ENCODE measurements around the gene ZNF532.

ZNF532 gene

DNA sequence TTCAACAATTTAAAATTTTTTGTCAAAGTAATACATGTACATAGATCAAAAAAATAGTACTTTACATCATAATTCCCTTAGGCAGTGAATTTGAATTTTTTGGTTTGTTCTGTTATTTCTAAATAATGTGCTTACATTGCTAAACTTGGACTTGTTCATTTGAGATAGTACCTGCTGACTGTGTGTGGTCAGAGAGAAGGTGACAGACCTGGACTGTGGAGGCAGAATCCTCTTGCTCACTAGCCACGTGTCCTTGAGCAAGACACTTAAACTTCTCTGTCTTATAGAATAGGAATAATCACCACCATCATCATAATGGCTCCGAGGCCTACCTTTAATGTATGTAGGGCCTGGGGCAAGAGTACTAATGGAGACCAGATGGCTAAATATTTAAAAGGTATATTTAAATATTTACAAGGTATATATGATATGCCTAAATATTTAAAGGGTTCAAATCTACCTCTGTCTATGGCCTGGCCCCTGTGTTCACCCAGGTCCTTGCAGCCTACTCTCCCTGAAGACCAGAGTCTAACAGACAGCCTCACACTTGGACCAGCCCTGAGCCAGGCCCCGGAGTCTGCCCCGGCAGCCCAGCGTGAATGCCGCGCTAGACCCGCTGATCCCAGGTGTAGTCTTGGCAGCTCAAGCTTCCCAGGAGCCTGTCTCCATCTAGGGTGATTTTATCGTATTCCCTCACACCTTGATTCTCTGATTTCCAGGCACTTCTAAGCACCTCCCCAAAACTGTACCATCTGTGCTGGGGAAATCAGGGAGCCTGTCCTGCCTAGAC, 33.5 kb downstream of the ZNF532 start:
- H3K27me3 ChIP-seq (ENCODE audit: control insufficient read depth, insufficient read depth, low read length) = no peaks in the 10 kb centered on the region
- no peak overlapping the region for H3K4me3 ChIP-seq (ENCODE audit: low read length)
- H3K36me3 ChIP-seq (ENCODE audit: control insufficient read depth, insufficient read depth, low read length) = no peaks in the 10 kb centered on the region
- no peak overlapping the region for H3K9ac ChIP-seq (ENCODE audit: low read length)
- H3K4me1 ChIP-seq (ENCODE audit: control insufficient read depth, insufficient read depth, low read length) = no peaks in the 10 kb centered on the region
- H3K9me3 ChIP-seq (ENCODE audit: control insufficient read depth, low read length) = no peaks in the 10 kb centered on the region

DNA sequence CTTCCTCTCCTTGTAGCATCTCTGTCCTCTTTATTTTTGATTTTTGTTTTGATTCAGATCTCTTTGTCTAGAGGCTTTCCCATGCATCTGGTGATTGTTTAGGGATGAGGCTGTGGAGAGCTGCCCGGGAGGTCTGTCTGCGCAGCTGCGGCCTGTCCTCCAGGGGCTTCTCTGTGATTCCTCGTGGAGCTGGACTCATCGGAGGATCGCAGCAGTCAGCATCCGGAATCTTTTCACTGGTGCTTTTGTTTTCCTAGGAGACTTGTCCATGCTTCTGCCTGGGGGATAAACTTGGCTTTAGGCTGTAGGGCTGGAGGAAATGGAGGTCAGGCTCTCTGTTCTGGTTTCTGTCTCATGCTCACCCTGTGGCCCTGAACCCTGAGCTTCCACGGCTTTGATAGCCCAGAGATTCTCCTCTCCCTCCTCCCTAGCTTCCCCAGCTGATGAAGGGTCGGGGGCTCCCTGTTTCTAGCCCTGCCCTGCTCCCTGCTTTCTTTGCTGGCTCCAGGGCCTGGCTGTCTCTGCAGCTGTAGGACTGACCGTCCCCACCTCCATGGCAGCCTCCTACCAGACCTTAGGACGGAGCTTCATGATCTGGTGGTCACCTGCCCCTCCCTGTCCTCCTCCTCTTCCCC, 35.5 kb downstream of the ZNF532 start:
- H3K4me1 ChIP-seq (ENCODE audit: control insufficient read depth, insufficient read depth, low read length) = no peaks in the 10 kb centered on the region
- no peak overlapping the region for H3K9ac ChIP-seq (ENCODE audit: low read length)

DNA sequence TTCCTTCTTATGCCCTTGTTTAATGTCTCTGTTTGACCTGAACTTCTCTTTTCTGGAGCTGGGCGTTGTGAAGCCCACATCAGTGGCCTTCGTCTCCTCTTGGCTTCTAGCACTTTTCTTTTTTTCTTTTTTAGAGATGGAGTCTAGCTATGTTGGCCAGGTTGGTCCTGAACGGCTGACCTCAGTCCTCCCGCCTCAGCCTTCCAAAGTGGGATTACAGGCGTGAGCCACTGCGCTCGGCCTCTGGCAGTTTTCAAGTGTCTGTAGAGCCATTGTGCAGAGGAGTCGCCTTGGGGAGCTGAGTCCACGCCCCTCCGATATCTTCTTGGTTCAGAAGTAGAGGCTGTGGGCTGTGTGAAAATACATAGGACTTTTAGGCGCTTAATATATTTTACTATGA, 36.5 kb downstream of the ZNF532 start:
- Histone ChIP-seq H3K27me3 (ENCODE audit: control insufficient read depth, insufficient read depth, low read length) (no peaks in the 10 kb centered on the region), H3K9me3 (ENCODE audit: control insufficient read depth, low read length) (no peaks in the 10 kb centered on the region), H3K4me1 (ENCODE audit: control insufficient read depth, insufficient read depth, low read length) (no peaks in the 10 kb centered on the region), H3K4me3 (ENCODE audit: low read length) (no peak overlapping the region), H3K36me3 (ENCODE audit: control insufficient read depth, insufficient read depth, low read length) (no peaks in the 10 kb centered on the region), H3K9ac (ENCODE audit: low read length) (no peak overlapping the region)

More for the DNA sequence above, 35.5 kb downstream of the ZNF532 start:
- Histone ChIP-seq H3K4me3 (ENCODE audit: low read length) (no peak overlapping the region), H3K9me3 (ENCODE audit: control insufficient read depth, low read length) (no peaks in the 10 kb centered on the region), H3K36me3 (ENCODE audit: control insufficient read depth, insufficient read depth, low read length) (no peaks in the 10 kb centered on the region), H3K27me3 (ENCODE audit: control insufficient read depth, insufficient read depth, low read length) (no peaks in the 10 kb centered on the region)

DNA sequence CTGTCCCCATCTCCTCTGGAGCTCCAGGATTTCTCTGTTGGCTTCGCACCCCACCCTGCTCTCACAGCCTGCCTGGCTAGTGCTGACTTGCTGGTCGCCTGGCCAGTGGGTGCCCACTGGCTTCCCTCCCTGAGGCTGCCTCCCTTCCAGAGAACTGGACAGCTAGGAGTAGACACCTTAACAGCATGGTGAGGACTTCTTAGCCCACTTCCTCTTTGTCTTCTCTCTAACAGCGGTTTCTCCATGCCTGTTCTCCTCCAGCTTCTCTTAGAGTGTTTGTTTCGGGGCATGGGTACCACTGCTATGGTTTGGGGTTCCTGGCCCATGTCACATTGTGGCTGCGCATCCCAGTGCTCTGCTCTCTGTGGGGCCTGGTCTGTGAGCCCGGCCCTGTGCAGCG, 37.1 kb downstream of the ZNF532 start:
- Histone ChIP-seq H3K4me3 (ENCODE audit: low read length) (no peak overlapping the region), H3K36me3 (ENCODE audit: control insufficient read depth, insufficient read depth, low read length) (no peaks in the 10 kb centered on the region), H3K9ac (ENCODE audit: low read length) (no peak overlapping the region), H3K4me1 (ENCODE audit: control insufficient read depth, insufficient read depth, low read length) (no peaks in the 10 kb centered on the region), H3K9me3 (ENCODE audit: control insufficient read depth, low read length) (no peaks in the 10 kb centered on the region), H3K27me3 (ENCODE audit: control insufficient read depth, insufficient read depth, low read length) (no peaks in the 10 kb centered on the region)

DNA sequence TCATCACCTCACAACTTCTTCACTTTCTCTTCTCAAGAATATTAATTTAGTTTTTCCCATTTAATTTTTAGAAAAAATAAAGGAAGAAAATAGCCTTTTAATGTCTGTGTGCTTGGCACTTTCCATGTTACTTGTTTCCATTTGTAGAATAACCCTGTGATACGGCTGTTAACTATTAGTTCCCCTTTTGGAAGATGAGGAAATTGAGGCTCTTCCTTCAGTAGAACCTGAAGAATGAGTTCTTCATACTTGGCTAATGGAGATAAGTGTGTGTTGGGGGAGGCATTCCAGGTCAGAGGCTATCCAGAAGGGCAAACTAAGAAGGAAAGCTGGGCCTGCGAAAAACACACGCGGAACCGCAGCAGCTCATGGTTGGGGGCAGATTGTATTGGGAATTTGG, 38.3 kb downstream of the ZNF532 start:
- Histone ChIP-seq H3K4me3 (ENCODE audit: low read length) (no peak overlapping the region), H3K27me3 (ENCODE audit: control insufficient read depth, insufficient read depth, low read length) (no peaks in the 10 kb centered on the region), H3K9me3 (ENCODE audit: control insufficient read depth, low read length) (no peaks in the 10 kb centered on the region), H3K4me1 (ENCODE audit: control insufficient read depth, insufficient read depth, low read length) (no peaks in the 10 kb centered on the region), H3K36me3 (ENCODE audit: control insufficient read depth, insufficient read depth, low read length) (no peaks in the 10 kb centered on the region), H3K9ac (ENCODE audit: low read length) (no peak overlapping the region)

DNA sequence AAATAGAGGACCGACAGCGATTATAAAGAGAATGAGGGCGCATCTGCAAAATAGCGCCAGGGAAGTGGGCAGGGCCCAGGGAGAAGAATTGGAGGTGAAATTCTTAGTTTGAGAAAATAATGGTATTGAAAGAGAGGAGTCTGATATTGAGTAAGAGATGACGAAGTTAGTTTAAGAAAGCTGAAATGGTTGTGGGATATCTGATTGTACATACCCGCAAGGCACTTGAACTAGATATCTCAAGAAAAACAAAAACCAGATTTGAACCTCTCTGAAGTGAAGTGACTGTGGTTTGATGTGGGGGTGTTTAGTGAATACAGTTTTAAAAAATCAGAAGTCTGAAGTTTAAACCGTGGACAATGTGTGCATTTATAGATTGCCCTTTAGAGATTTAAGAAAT, 38.9 kb downstream of the ZNF532 start:
- H3K9me3 ChIP-seq (ENCODE audit: control insufficient read depth, low read length) = no peaks in the 10 kb centered on the region
- no peak overlapping the region for H3K4me3 ChIP-seq (ENCODE audit: low read length)
- no peak overlapping the region for H3K9ac ChIP-seq (ENCODE audit: low read length)
- H3K27me3 ChIP-seq (ENCODE audit: control insufficient read depth, insufficient read depth, low read length) = no peaks in the 10 kb centered on the region
- H3K36me3 ChIP-seq (ENCODE audit: control insufficient read depth, insufficient read depth, low read length) = no peaks in the 10 kb centered on the region
- no peaks in the 10 kb centered on the region for H3K4me1 ChIP-seq (ENCODE audit: control insufficient read depth, insufficient read depth, low read length)

DNA sequence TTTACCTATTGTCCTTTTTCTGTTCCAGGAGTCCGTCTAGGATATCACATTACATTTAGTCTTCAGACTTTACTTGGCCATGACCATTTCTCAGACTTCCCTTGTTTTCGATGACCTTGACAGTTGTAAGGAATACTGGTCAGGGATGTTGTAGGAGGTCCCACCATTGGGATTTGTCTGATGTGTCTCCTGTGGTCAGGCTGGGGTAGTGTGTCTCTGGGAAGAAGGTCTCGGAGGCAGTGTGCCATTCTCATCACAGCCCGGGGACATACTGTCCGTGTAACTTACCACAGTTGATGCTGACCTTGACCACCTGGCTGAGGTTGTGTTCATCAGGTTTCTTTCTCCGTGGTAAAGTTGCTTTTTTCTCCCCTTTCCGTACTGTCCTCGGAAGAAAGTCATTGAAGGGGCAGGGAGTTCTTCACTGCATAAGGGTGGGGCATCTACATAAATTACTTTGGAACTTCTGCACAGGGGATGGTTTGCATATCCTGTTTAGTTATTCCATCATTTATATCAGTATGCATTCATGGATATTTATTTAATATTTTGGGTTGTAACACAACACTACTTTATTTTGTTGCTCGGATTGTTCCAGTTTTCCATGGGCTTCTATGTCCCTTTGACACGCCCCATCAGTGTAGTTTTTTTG, 41.2 kb downstream of the ZNF532 start:
- no peak overlapping the region for H3K9ac ChIP-seq (ENCODE audit: low read length)
- no peaks in the 10 kb centered on the region for H3K4me1 ChIP-seq (ENCODE audit: control insufficient read depth, insufficient read depth, low read length)
- H3K4me3 ChIP-seq (ENCODE audit: low read length) = no peak overlapping the region
- no peaks in the 10 kb centered on the region for H3K27me3 ChIP-seq (ENCODE audit: control insufficient read depth, insufficient read depth, low read length)
- H3K36me3 ChIP-seq (ENCODE audit: control insufficient read depth, insufficient read depth, low read length) = no peaks in the 10 kb centered on the region
- no peaks in the 10 kb centered on the region for H3K9me3 ChIP-seq (ENCODE audit: control insufficient read depth, low read length)

DNA sequence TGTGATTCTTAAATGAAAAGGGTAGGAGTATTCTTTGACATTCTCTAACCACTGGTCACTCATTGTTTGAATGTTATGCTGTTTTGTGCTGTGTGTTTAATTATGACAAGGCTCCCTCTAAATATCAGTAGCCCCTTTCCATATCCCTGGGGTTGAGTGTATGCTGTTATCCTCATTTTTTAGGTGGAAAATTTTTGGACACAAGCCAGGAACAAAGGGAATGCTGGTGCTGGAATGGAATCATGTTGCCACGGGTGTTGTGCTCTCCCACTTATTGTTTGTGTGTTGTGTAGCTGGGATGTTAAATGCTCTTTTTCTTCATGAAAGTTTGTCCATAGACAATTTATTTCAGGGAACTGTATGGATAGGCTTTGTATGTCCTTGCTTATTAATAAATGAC, 43.3 kb downstream of the ZNF532 start:
- no peaks in the 10 kb centered on the region for H3K36me3 ChIP-seq (ENCODE audit: control insufficient read depth, insufficient read depth, low read length)
- H3K4me3 ChIP-seq (ENCODE audit: low read length) = no peak overlapping the region
- peaks cover 4% of the 10 kb centered on the region for H3K4me1 ChIP-seq (ENCODE audit: control insufficient read depth, insufficient read depth, low read length)
- H3K9ac ChIP-seq (ENCODE audit: low read length) = no peak overlapping the region
- no peaks in the 10 kb centered on the region for H3K9me3 ChIP-seq (ENCODE audit: control insufficient read depth, low read length)
- no peaks in the 10 kb centered on the region for H3K27me3 ChIP-seq (ENCODE audit: control insufficient read depth, insufficient read depth, low read length)

DNA sequence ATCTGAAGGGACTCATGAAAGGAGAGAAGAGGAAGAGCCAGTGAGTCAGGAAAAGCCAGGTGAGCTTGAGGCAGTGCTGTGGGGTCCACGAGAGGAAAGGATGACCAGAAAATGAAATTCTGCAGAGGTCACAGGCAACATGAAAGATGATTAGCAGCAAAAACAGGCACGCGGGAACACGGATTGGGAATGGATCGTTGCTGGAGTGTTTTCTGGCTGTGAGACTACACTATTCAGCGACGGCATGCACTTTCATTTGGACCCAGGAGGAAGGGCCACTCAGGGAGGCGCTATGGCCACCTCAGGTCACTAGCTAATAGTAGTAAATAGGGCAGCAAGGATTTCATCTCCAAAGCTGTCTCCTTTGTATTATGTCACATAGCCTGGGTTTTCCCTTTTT, 44.8 kb downstream of the ZNF532 start:
- H3K36me3 ChIP-seq (ENCODE audit: control insufficient read depth, insufficient read depth, low read length) = no peaks in the 10 kb centered on the region
- no peak overlapping the region for H3K4me3 ChIP-seq (ENCODE audit: low read length)

DNA sequence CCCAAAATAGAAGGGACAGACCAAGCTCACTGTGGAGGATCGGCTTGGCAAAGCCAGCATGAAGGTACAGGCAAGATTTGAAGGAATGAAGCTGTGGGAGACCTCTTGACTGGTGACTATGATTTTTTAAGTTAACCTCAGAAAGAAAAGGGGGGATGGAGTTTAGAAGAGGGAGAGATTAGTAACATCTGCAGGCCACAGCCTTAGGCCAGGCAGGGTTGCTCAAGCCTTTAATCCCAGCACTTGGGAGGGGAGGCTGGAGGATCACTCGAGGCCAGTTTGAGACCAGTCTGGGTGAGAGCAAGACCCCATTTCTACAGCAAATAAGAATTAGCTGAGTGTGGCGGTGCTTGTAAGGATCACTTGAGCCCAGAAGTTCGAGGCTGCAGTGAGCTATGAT, 46.6 kb downstream of the ZNF532 start:
- H3K36me3 ChIP-seq (ENCODE audit: control insufficient read depth, insufficient read depth, low read length) = no peaks in the 10 kb centered on the region
- no peak overlapping the region for H3K4me3 ChIP-seq (ENCODE audit: low read length)
- H3K9ac ChIP-seq (ENCODE audit: low read length) = no peak overlapping the region
- no peaks in the 10 kb centered on the region for H3K9me3 ChIP-seq (ENCODE audit: control insufficient read depth, low read length)
- peaks cover 4% of the 10 kb centered on the region for H3K4me1 ChIP-seq (ENCODE audit: control insufficient read depth, insufficient read depth, low read length)
- no peaks in the 10 kb centered on the region for H3K27me3 ChIP-seq (ENCODE audit: control insufficient read depth, insufficient read depth, low read length)

More for the DNA sequence above, 44.8 kb downstream of the ZNF532 start:
- Histone ChIP-seq H3K9me3 (ENCODE audit: control insufficient read depth, low read length) (no peaks in the 10 kb centered on the region), H3K27me3 (ENCODE audit: control insufficient read depth, insufficient read depth, low read length) (no peaks in the 10 kb centered on the region), H3K4me1 (ENCODE audit: control insufficient read depth, insufficient read depth, low read length) (peaks cover 4% of the 10 kb centered on the region), H3K9ac (ENCODE audit: low read length) (no peak overlapping the region)

DNA sequence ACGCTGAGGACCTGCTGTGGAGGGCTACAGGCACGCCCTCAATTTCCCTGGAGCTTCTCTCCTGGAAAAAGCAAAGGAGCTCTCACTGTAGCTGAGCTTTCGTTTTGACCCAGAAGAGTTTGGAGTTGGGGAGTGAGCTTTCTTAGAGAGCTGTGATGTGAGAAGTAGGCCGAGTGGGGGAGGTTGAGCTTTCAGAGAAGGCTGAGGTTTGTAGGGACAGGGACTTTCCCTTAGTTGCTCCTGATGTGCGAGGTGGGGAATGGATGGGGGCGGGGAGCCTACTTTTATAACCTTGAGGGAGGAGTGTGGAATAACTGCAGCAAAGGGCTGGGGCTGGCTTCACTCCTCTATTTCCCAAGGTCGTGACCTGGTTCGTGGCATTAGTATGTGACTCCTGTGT, 47.1 kb downstream of the ZNF532 start:
- Histone ChIP-seq H3K4me3 (ENCODE audit: low read length) (no peak overlapping the region), H3K36me3 (ENCODE audit: control insufficient read depth, insufficient read depth, low read length) (no peaks in the 10 kb centered on the region), H3K4me1 (ENCODE audit: control insufficient read depth, insufficient read depth, low read length) (peaks cover 4% of the 10 kb centered on the region), H3K9ac (ENCODE audit: low read length) (no peak overlapping the region), H3K27me3 (ENCODE audit: control insufficient read depth, insufficient read depth, low read length) (no peaks in the 10 kb centered on the region), H3K9me3 (ENCODE audit: control insufficient read depth, low read length) (no peaks in the 10 kb centered on the region)

DNA sequence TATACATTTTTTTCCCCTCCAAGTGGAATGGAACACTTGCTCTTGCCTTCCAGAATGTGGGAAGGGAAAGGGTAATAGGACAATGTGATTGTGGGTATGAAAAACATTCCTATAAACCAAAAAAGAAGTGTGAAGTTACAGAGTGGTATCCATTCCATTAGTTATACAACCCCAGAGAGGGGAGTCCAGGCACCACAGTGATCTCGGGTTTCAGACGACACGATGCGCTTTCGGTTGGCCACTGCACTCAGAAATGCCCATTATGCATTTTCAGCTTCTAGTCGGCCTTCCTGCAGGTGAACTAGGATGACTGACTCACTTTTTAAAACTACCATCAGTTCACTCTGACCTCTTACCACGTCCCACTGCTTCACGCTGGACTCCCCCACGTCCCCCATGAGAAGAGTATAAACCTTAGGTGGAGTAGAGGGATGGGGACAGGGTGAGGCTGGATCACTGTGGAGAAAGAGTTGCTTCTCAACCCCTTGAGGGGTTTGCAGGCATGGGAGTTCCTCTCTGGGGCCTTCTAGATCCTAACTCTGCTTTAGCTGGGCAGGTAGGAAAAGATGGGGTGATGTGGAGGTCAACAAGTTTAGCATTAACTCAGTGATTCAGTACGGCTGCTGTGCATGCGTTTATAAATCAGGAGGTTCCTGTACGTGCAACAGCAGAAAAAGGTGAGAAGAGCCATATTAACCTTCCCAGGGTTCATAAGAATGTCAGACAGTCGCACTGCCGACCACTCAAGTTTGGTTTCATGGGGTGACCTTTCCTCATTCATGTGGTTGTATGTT, 50.5 kb downstream of the ZNF532 start:
- no peak overlapping the region for H3K9ac ChIP-seq (ENCODE audit: low read length)
- H3K27me3 ChIP-seq (ENCODE audit: control insufficient read depth, insufficient read depth, low read length) = no peaks in the 10 kb centered on the region
- no peaks in the 10 kb centered on the region for H3K36me3 ChIP-seq (ENCODE audit: control insufficient read depth, insufficient read depth, low read length)
- H3K4me1 ChIP-seq (ENCODE audit: control insufficient read depth, insufficient read depth, low read length) = peaks cover 4% of the 10 kb centered on the region
- no peak overlapping the region for H3K4me3 ChIP-seq (ENCODE audit: low read length)
- H3K9me3 ChIP-seq (ENCODE audit: control insufficient read depth, low read length) = no peaks in the 10 kb centered on the region
